Fibroblast of pulmonary artery (primary cell): ENCODE results near the gene IL1RL1.

Experiments used
- DNase-seq: peaks from one replicate; pipeline ENCODE4 v3.0.0-alpha.2; 2010; ENCODE audit warnings: low read depth
- H3K4me3 ChIP-seq: replicated peaks from 2 replicates; pipeline ENCODE4 v1.5.1; 2011; ENCODE audit warnings: low read depth, mild to moderate bottlenecking, control low read depth, low read length, moderate library complexity
- TF ChIP-seq, protein P1 (sequence below): IDR thresholded peaks from 2 replicates; pipeline ENCODE4 v1.5.1; 2011; ENCODE audit warnings: mild to moderate bottlenecking, control low read depth, low read length, inconsistent platforms; ENCODE audit errors: missing control alignments

Gene IL1RL1

DNA sequence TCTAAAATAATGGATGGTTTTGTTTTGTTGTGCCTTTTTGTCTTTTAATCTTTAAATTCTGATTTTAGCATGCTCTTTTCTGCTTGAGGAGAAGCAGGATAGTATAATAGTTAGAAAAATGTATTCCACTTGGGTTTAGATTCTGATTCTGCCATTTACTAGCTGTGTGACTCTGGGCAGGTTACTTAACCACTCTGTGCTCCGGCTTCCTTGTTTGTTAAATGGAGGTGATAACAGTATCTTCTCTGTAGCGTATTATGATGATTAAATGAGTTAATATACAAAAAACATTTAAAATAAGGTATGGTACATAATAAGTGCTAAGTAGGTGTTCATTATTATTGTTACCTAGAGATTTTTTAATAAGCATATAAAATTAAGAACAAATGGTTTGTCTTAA, 84.6 kb downstream of the IL1RL1 start:
- no peak overlapping the region for H3K4me3 ChIP-seq
- TF ChIP-seq, protein P1, sequence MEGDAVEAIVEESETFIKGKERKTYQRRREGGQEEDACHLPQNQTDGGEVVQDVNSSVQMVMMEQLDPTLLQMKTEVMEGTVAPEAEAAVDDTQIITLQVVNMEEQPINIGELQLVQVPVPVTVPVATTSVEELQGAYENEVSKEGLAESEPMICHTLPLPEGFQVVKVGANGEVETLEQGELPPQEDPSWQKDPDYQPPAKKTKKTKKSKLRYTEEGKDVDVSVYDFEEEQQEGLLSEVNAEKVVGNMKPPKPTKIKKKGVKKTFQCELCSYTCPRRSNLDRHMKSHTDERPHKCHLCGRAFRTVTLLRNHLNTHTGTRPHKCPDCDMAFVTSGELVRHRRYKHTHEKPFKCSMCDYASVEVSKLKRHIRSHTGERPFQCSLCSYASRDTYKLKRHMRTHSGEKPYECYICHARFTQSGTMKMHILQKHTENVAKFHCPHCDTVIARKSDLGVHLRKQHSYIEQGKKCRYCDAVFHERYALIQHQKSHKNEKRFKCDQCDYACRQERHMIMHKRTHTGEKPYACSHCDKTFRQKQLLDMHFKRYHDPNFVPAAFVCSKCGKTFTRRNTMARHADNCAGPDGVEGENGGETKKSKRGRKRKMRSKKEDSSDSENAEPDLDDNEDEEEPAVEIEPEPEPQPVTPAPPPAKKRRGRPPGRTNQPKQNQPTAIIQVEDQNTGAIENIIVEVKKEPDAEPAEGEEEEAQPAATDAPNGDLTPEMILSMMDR = no peak
- no peak for DNase-seq

DNA sequence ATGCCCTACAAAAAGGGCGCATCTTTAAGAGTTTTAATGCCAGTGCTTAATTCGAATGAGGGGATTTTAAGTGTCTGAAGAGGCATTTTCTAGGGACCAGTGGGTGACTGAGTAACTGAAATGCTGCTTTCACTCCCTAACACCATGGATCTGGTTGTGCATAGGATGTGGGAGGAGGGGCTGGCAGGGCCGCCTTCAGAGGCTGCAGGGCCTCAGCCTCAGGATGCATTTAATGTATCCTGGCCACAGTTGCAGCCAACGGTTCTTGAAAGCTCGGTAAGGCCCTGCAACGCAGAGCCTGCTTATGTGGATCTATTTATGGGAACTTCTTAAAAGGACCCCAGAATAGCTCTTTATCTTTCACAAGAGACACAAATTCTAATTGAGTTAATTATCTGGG, 85.8 kb downstream of the IL1RL1 start:
- TF ChIP-seq, protein P1 = no peak
- DNase-seq = no peak
- H3K4me3 ChIP-seq = no peak overlapping the region

DNA sequence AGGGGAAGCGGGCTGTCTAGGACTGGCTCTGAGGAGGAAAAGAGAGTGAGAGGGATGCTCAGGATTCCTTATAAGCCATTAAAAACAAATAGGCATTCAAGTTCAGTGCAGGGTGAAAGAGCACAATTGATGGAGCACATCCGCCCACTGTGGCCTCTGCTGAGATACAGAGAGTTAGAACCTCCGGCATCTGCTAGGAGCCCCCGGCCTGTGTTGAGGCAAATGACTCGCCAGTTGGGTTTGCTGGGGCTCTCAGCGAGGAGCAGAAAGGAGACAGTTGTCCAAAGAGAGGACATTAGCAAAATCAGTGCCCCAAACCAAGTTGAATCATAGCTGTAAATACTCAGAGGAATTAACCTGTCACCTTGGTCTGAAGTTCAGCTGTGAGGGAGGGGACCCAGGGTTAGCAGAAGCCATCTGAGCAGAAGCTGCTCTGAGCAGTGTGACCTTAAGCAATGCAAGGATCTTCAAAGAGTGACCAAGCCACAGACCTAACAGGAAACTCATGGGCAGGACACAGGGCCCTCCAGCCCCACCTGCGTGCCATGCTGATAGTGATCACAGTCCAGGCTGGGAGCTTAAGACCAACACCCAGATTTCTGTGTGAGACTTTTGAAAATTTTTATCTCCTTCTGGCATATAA, 88.3 kb downstream of the IL1RL1 start:
- no peak for DNase-seq
- TF ChIP-seq, protein P1 = no peak
- H3K4me3 ChIP-seq = no peak overlapping the region

DNA sequence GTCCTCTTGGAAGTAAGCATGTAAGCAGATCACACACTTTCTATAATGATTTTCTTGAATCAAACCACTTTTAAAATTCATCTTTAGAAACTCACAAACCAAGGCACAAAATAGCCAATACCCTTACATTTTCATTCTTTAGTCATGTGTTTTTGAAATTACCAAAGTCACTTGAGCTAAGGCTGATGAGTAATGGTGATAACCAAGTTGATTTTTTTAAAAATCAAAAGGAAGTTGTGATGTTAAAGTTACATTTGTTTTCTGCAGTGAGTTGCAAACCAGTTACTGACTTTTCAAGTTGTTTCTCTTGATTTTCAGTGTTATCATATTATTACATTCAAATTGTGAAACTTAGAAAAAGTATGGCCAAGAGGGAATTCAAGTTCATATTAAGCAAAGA, 90.1 kb downstream of the IL1RL1 start:
- no peak overlapping the region for H3K4me3 ChIP-seq
- no peak for DNase-seq
- TF ChIP-seq, protein P1 = no peak
